Breast epithelium (tissue), 4 donors: ENCODE results near the gene CAVIN3. TPM values are rescaled to one million over a fixed set of nuclear protein-coding genes. Genes with fewer than 3 reads are reported as not detected.

ENCODE experiments used
- DNase-seq, 2 donors: peaks; one replicate each; pipeline ENCODE4 v3.0.0-alpha.2; 2019; ENCODE audit warnings: low spot score in 2 of 2
- H3K27ac ChIP-seq, 2 donors: fragments of 200-600 bp; sonication (generic) in 1 of 2; one replicate each; pipeline ENCODE4 v1.5.1; 2016 to 2019; ENCODE audit warnings: mild to moderate bottlenecking in 1 of 2
- H3K27me3 ChIP-seq, 2 donors: fragments of 200-600 bp; sonication (generic) in 1 of 2; one replicate each; pipeline versions ENCODE4 v1.5.1 to v1.6.0; 2017 to 2019; ENCODE audit warnings: control low read depth in 1 of 2, mild to moderate bottlenecking in 1 of 2
- H3K36me3 ChIP-seq: fragments of 200-600 bp; one replicate; pipeline ENCODE4 v1.5.1; 2019
- H3K4me1 ChIP-seq, 2 donors: fragments of 200-600 bp; sonication (generic); one replicate each; pipeline ENCODE4 v1.5.1; 2016 to 2019; ENCODE audit warnings: control low read depth in 1 of 2
- H3K4me3 ChIP-seq, 3 donors: fragments of 200-600 bp; sonication (generic); 1 replicate in 2 of 3; 2 replicates in 1 of 3; pipeline ENCODE4 v1.5.1; 2016 to 2019; ENCODE audit warnings: mild to moderate bottlenecking in 3 of 3, moderate library complexity in 2 of 3
- H3K9me3 ChIP-seq, 2 donors: fragments of 200-600 bp; sonication (generic) in 1 of 2; one replicate each; pipeline ENCODE4 v1.5.1; 2016 to 2019; ENCODE audit warnings: control low read depth in 1 of 2
- CTCF ChIP-seq, 3 donors: fragments of 450-650 bp; IDR thresholded peaks; one replicate each; pipeline ENCODE4 v1.5.1; 2016 to 2017; ENCODE audit warnings: antibody characterized with exemption in 3 of 3, mild to moderate bottlenecking in 3 of 3, moderate library complexity in 3 of 3
- POLR2A ChIP-seq: fragments of 450-650 bp; IDR thresholded peaks from one replicate; pipeline ENCODE4 v1.6.1; 2016; ENCODE audit warnings: antibody characterized with exemption, mild to moderate bottlenecking, moderate library complexity
- POLR2AphosphoS5 ChIP-seq, 3 donors: sonication (generic); formaldehyde crosslinking; IDR thresholded peaks; one replicate each; pipeline ENCODE4 v1.6.1; 2017; ENCODE audit warnings: antibody characterized with exemption in 3 of 3
- intact Hi-C: fragments of 100-400 bp; cut with DNase I; formaldehyde crosslinking; loops from one replicate; pipeline ENCODE4 v1.15.1; 2023; ENCODE audit warnings: low total_unique reads
- total RNA-seq, 3 donors: library from RNA; depleted of rRNA; stranded (reverse); fragments of >200 nt; gene quantifications; one replicate each; pipeline ENCODE4 v1.1.0, GENCODE V29; 2016

CAVIN3 gene
- total RNA-seq, 3 donors from 2014 or later: 53.1 to 130 (median 78.3) TPM

GRCh38 chr11:6305297-6305696 lies 15.0 kb downstream of the CAVIN3 start:
- Histone ChIP-seq H3K4me1 (no peaks in the 10 kb centered on the region), H3K4me3 (no peak overlapping the region), H3K36me3 (no peaks in the 10 kb centered on the region), H3K27ac (no peak overlapping the region), H3K27me3 (no peaks in the 10 kb centered on the region), H3K9me3 (no peaks in the 10 kb centered on the region)
- no peak for TF ChIP-seq POLR2AphosphoS5 (IDR thresholded peaks at IDR 0.05)
- no peak for TF ChIP-seq POLR2A
- TF ChIP-seq CTCF (IDR thresholded peaks at IDR 0.05): no peak
- DNase-seq: no peak
- intact Hi-C loops: no loop called here

GRCh38 chr11:6303661-6304060 lies 16.6 kb downstream of the CAVIN3 start:
- intact Hi-C loops: no loop called here
- Histone ChIP-seq H3K4me1 (no peaks in the 10 kb centered on the region), H3K36me3 (no peaks in the 10 kb centered on the region), H3K27ac (no peak overlapping the region), H3K27me3 (no peaks in the 10 kb centered on the region), H3K9me3 (no peaks in the 10 kb centered on the region), H3K4me3 (no peak overlapping the region)
- TF ChIP-seq POLR2A (no peak), CTCF (IDR thresholded peaks at IDR 0.05) (no peak), POLR2AphosphoS5 (IDR thresholded peaks at IDR 0.05) (no peak)
- DNase-seq: no peak

- no peak for TF ChIP-seq POLR2AphosphoS5 (IDR thresholded peaks at IDR 0.05)
- TF ChIP-seq CTCF (IDR thresholded peaks at IDR 0.05): no peak
- no peak for TF ChIP-seq POLR2A
- H3K4me1 ChIP-seq: no peaks in the 10 kb centered on the region
Measured at GRCh38 chr11:6301096-6301495, 19.2 kb downstream of the CAVIN3 start.

GRCh38 chr11:6300325-6300724 lies 20.0 kb downstream of the CAVIN3 start:
- intact Hi-C loops: no loop called here
- no peak for TF ChIP-seq POLR2AphosphoS5 (IDR thresholded peaks at IDR 0.05)
- TF ChIP-seq CTCF (IDR thresholded peaks at IDR 0.05): no peak
- TF ChIP-seq POLR2A: no peak
- Histone ChIP-seq H3K4me1 (no peaks in the 10 kb centered on the region), H3K27ac (no peak overlapping the region), H3K36me3 (no peaks in the 10 kb centered on the region), H3K4me3 (no peak overlapping the region), H3K9me3 (no peaks in the 10 kb centered on the region), H3K27me3 (no peaks in the 10 kb centered on the region)
- DNase-seq: no peak

More at GRCh38 chr11:6301096-6301495, 19.2 kb downstream of the CAVIN3 start:
- no peak for DNase-seq
- no peak overlapping the region for H3K27ac ChIP-seq
- no peaks in the 10 kb centered on the region for H3K9me3 ChIP-seq
- H3K27me3 ChIP-seq: no peaks in the 10 kb centered on the region
- H3K36me3 ChIP-seq: no peaks in the 10 kb centered on the region
- intact Hi-C loops: no loop called here
- no peak overlapping the region for H3K4me3 ChIP-seq

- DNase-seq: no peak
- Histone ChIP-seq H3K4me3 (no peak overlapping the region), H3K4me1 (no peaks in the 10 kb centered on the region), H3K9me3 (no peaks in the 10 kb centered on the region), H3K27ac (no peak overlapping the region), H3K27me3 (no peaks in the 10 kb centered on the region), H3K36me3 (no peaks in the 10 kb centered on the region)
- intact Hi-C loops: no loop called here
- TF ChIP-seq CTCF (IDR thresholded peaks at IDR 0.05) (no peak), POLR2A (no peak), POLR2AphosphoS5 (IDR thresholded peaks at IDR 0.05) (no peak)
Measured at GRCh38 chr11:6298605-6299004, 21.7 kb downstream of the CAVIN3 start.
